ENCODE data around the gene RETN. TPM values are rescaled to one million over a fixed set of nuclear protein-coding genes. Genes with fewer than 3 reads are reported as not detected.

RETN gene
- total RNA-seq, 1 experiment from 2014 or later, result not detected

GRCh38 chr19:7638802-7639465 lies 29.9 kb upstream of the RETN start:
- intact Hi-C loops (cut with micrococcal nuclease), result no loop called here
- ChIA-PET RAD21 (ENCODE audit: low non-redundant PET in 1 of 2, low total read pairs in 2 of 2, uncharacterized antibody in 2 of 2, unreplicated experiment in 2 of 2) (no interaction called here), POLR2A (interaction anchor here (1.6 kb wide), 1 partner anchor 10 kb away, joined by 6 read pairs; the partner anchor contains the start of genes PET100 and XAB2), CTCF (no interaction called here)
- BruUV-seq (replicated peaks), result no TSS peak
- H3K27ac ChIP-seq (ENCODE audit: low read depth, low read length), result no peak overlapping the region
- H3K4me2 ChIP-seq (ENCODE audit: low read length), result no peak overlapping the region
- peaks cover 17% of the 10 kb centered on the region for H3K79me2 ChIP-seq (ENCODE audit: insufficient read depth, low read length)
- H3K27me3 ChIP-seq (ENCODE audit: insufficient read depth, low read length), result no peaks in the 10 kb centered on the region
- no peaks in the 10 kb centered on the region for H3K9me2 ChIP-seq (ENCODE audit: insufficient read depth)
- H3K9me3 ChIP-seq (ENCODE audit: control insufficient read depth in 1 of 2, insufficient read depth in 1 of 2, low read depth in 1 of 2, low read length in 2 of 2), result peaks cover 0 to 4% of the 10 kb centered on the region in 2 experiments; a peak in 1 of 4 replicates
- TF ChIP-seq ELF1 (IDR thresholded peaks at IDR 0.05; ENCODE audit: borderline replicate concordance, low read depth), result no peak
- TF ChIP-seq JUND (IDR thresholded peaks at IDR 0.05), result no peak
- TF ChIP-seq, protein P1, sequence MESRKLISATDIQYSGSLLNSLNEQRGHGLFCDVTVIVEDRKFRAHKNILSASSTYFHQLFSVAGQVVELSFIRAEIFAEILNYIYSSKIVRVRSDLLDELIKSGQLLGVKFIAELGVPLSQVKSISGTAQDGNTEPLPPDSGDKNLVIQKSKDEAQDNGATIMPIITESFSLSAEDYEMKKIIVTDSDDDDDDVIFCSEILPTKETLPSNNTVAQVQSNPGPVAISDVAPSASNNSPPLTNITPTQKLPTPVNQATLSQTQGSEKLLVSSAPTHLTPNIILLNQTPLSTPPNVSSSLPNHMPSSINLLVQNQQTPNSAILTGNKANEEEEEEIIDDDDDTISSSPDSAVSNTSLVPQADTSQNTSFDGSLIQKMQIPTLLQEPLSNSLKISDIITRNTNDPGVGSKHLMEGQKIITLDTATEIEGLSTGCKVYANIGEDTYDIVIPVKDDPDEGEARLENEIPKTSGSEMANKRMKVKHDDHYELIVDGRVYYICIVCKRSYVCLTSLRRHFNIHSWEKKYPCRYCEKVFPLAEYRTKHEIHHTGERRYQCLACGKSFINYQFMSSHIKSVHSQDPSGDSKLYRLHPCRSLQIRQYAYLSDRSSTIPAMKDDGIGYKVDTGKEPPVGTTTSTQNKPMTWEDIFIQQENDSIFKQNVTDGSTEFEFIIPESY (IDR thresholded peaks at IDR 0.05; ENCODE audit: extremely low read depth, insufficient replicate concordance, low read length), result no peak
- no peak for TF ChIP-seq CBX3 (IDR thresholded peaks at IDR 0.05; ENCODE audit: low read depth)
- TF ChIP-seq EZH2phosphoT487 (IDR thresholded peaks at IDR 0.05; ENCODE audit: borderline replicate concordance), result no peak
- no peak for TF ChIP-seq MAX (IDR thresholded peaks at IDR 0.05)
- no peak for TF ChIP-seq EZH2 (IDR thresholded peaks at IDR 0.05)
- no peak for DNase-seq (ENCODE audit: low read depth, low spot score)
- no peak overlapping the region for H2AFZ ChIP-seq (ENCODE audit: low read depth, low read length, poor library complexity, severe bottlenecking)
- no peak overlapping the region for H3K9ac ChIP-seq (ENCODE audit: low read length)
- H3K36me3 ChIP-seq (ENCODE audit: control insufficient read depth in 1 of 2, insufficient read depth in 2 of 2, low read length in 2 of 2), result no peaks in the 10 kb centered on the region; a peak in 1 of 4 replicates
- ATAC-seq, result no peak
- no peaks in the 10 kb centered on the region for H4K20me1 ChIP-seq (ENCODE audit: insufficient read depth)
- H3K4me3 ChIP-seq (replicated peaks in 1 of 2; ENCODE audit: low read depth in 1 of 2, low read length in 2 of 2), result no peak overlapping the region
- peaks cover 8 to 27% of the 10 kb centered on the region in 2 experiments; a peak in 3 of 4 replicates for H3K4me1 ChIP-seq (ENCODE audit: control insufficient read depth in 1 of 2, insufficient read depth in 2 of 2, low read length in 2 of 2)
